MG63 (cell line): Measurements from ENCODE around the gene ZNF436. TPM values are rescaled to one million over a fixed set of nuclear protein-coding genes. Genes with fewer than 3 reads are reported as not detected.

Experiments
- DNase-seq: peaks from one replicate; pipeline ENCODE4 v3.0.0-alpha.2; 2020
- H3K27me3 ChIP-seq: fragments of 250-450 bp; sonication (Bioruptor Pico); 2 replicates; pipeline ENCODE4 v1.5.1; 2020; ENCODE audit warnings: mild to moderate bottlenecking, moderate library complexity
- H3K36me3 ChIP-seq: fragments of 250-450 bp; sonication (Bioruptor Pico); 2 replicates; pipeline ENCODE4 v1.5.1; 2020; ENCODE audit warnings: mild to moderate bottlenecking, moderate library complexity
- H3K4me3 ChIP-seq: fragments of 250-450 bp; sonication (Bioruptor Pico); 2 replicates; pipeline ENCODE4 v1.5.1; 2020; ENCODE audit warnings: mild to moderate bottlenecking, moderate library complexity
- H3K9me3 ChIP-seq: fragments of 250-450 bp; sonication (Bioruptor Pico); 2 replicates; pipeline ENCODE4 v1.5.1; 2020; ENCODE audit warnings: mild to moderate bottlenecking, moderate library complexity
- total RNA-seq: library from RNA; depleted of rRNA; stranded (reverse); fragments of >200 nt; shearing (Covaris generic); gene quantifications from 2 replicates; pipeline ENCODE4 v1.2.3, GENCODE V29; 2014; ENCODE audit warnings: low replicate concordance; rRNA removed

The ZNF436 gene
- total RNA-seq: 9.0 TPM in 2 replicates

GRCh38 chr1:23369335-23370013 is at the start of gene ZNF436:
TSS of gene ZNF436 (minus strand) at chr1:23369836. CDS start at chr1:23368005, 1,831 bp downstream.
- H3K9me3 ChIP-seq: peaks cover 24% of the 10 kb centered on the region
- peak; percentile 75 for DNase-seq
- peaks cover 29% of the 10 kb centered on the region for H3K36me3 ChIP-seq
- peak within 1 kb of the TSS; percentile 74 for H3K4me3 ChIP-seq
- H3K27me3 ChIP-seq: no peaks in the 10 kb centered on the region

GRCh38 chr1:23419180-23419579 is 49.5 kb upstream of the ZNF436 start:
- Histone ChIP-seq H3K9me3 (no peaks in the 10 kb centered on the region), H3K4me3 (no peak overlapping the region), H3K36me3 (no peaks in the 10 kb centered on the region), H3K27me3 (no peaks in the 10 kb centered on the region)
- DNase-seq: no peak

GRCh38 chr1:23417570-23417969 is 47.9 kb upstream of the ZNF436 start:
- Histone ChIP-seq H3K27me3 (no peaks in the 10 kb centered on the region), H3K36me3 (no peaks in the 10 kb centered on the region), H3K4me3 (no peak overlapping the region), H3K9me3 (no peaks in the 10 kb centered on the region)
- no peak for DNase-seq

- Histone ChIP-seq H3K4me3 (no peak overlapping the region), H3K27me3 (no peaks in the 10 kb centered on the region), H3K9me3 (no peaks in the 10 kb centered on the region), H3K36me3 (no peaks in the 10 kb centered on the region)
- no peak for DNase-seq
These were observed 47.3 kb upstream of the ZNF436 start for GRCh38 chr1:23416964-23417363.

DNA sequence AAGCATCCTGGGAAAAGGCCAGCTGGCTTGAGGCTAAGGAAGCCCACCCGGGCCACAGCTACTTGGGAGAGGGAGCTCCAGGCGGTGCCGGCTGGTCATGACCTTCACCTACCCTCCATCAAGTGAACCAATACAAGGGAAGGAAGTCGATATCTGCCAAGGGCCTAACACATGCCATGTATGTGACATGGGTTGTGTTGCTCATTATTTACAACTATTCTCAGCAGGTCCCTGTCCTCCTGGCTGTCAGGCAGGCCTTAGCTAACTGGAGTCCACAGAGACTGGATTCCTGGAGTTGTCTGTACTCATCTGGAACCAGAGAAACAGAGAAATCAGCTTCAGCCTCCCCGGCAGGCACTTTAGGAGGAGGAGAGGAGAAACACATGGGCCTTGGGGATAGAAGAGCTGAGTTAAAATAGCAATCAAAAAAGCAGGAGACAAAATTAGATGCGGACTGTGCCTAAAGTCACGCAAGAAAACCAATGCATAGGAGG is 39.2 kb upstream of the ZNF436 start:
- Histone ChIP-seq H3K9me3 (no peaks in the 10 kb centered on the region), H3K36me3 (no peaks in the 10 kb centered on the region), H3K4me3 (no peak overlapping the region), H3K27me3 (no peaks in the 10 kb centered on the region)
- no peak for DNase-seq

- H3K9me3 ChIP-seq: no peaks in the 10 kb centered on the region
- DNase-seq: peak; percentile 49
- no peak overlapping the region for H3K4me3 ChIP-seq
- no peaks in the 10 kb centered on the region for H3K36me3 ChIP-seq
- no peaks in the 10 kb centered on the region for H3K27me3 ChIP-seq
These were observed 37.5 kb upstream of the ZNF436 start for GRCh38 chr1:23407016-23407630.

DNA sequence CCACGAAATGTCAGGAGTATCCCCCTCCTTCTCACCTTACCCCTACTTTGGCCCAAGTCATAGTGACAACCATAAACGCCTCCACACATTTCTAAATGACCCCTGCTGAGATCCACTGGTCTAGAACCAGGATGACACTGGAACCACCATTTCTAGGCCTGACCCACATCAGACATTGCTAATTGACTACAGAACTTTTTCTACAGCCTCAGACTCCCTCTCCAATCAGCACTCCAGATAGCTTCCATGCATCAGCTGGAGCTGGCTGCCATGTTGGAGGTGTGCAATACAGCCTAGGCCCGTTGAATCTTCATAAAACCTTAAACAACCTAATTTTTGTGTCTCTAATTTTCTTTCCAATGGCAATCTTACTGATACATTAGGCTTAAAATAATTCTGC is 36.3 kb upstream of the ZNF436 start:
- Histone ChIP-seq H3K36me3 (no peaks in the 10 kb centered on the region), H3K4me3 (no peak overlapping the region), H3K9me3 (no peaks in the 10 kb centered on the region), H3K27me3 (no peaks in the 10 kb centered on the region)
- DNase-seq: no peak

GRCh38 chr1:23403735-23404486 is 34.3 kb upstream of the ZNF436 start:
- no peak overlapping the region for H3K4me3 ChIP-seq
- no peaks in the 10 kb centered on the region for H3K27me3 ChIP-seq
- H3K9me3 ChIP-seq: no peaks in the 10 kb centered on the region
- DNase-seq: peak; percentile 97
- H3K36me3 ChIP-seq: no peaks in the 10 kb centered on the region

DNA sequence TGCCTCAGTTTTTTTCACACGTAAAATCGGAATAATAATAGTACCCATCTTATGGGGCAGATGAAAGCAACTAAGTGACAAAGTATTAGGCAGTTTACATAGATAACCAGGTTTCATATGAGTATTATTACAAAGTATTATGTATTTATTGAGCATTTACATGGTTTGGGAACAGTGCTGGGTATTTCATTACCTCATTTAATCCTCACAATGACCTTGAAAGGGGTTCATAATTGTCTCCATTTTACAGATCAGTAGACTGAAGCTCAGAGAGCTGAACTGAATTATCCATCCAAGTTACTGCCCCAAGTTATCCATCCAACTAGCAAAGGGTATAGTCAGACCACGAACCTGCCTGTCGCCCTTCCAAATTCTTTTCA is 33.7 kb upstream of the ZNF436 start:
- no peak for DNase-seq
- Histone ChIP-seq H3K36me3 (no peaks in the 10 kb centered on the region), H3K27me3 (no peaks in the 10 kb centered on the region), H3K4me3 (no peak overlapping the region), H3K9me3 (no peaks in the 10 kb centered on the region)

DNA sequence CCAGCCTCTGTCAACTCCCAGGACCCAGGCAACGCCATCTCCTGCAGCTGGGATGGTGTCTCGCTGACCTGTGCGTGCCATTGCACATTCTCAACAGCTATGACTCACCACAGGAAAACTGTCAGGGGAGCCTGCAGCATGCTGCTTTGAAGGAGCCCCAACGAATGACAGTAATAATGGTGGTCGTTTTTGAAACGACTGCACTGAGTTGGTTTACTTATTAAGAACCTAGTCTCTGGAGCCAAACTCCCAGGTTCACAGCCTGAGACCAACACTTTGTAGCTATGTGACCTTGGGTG is 33.4 kb upstream of the ZNF436 start:
- Histone ChIP-seq H3K36me3 (no peaks in the 10 kb centered on the region), H3K27me3 (no peaks in the 10 kb centered on the region), H3K9me3 (no peaks in the 10 kb centered on the region), H3K4me3 (no peak overlapping the region)
- peak; percentile 28 for DNase-seq

DNA sequence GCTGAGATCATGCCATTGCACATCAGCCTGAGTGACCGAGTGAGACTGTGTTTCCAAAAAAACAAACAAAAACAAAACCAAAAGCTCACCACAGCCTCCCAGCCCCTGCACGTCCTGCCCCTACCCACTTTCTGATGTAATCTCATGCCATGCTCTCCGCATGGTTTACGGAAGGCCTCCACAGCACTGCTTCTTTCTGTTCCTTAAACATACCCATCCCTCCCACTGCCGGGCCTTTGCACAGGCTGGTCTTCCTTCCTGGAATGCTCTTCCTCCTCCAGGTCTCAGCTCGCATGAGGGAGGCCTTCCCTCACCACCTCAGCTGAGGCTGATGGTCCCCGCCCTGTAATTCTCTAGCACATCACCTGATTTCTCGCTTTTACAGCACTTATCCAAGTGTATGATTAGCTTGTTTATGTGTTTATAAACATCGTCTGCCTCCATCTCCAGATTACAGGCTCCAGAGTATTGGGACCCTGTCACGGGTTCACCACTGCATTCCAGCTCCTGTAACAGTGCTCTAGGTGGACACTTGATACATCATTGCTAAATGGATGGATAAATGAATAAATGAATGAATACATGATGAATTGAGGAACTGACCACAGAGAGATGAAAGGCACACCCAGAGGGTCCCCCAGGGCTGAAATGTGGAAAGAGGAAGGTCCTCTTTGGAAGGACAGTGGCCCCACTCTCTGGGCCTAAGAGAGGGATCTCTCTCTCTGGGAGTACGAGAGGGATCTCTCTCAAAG is 32.8 kb upstream of the ZNF436 start:
- Histone ChIP-seq H3K4me3 (no peak overlapping the region), H3K9me3 (no peaks in the 10 kb centered on the region), H3K36me3 (no peaks in the 10 kb centered on the region), H3K27me3 (no peaks in the 10 kb centered on the region)
- DNase-seq: no peak

DNA sequence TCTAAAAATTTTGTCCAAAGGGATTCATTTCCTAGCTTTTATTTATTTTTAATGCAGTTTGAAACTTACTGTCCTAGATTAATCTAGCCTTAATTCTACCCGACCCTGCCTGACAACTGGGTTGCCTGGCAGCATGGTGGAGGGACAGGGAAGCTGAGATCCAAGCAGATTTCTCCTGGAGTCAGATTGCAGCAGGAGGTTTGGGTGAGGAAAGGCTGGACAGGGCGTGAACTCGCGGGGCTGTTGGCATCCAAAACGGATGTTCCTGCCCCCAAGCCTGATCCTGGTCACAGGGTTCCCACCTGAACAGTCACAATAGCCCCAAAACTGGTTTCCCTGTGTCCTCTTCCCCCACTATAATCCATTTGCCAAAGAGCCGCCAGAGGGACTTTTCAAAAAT is 31.7 kb upstream of the ZNF436 start:
- Histone ChIP-seq H3K4me3 (no peak overlapping the region), H3K36me3 (no peaks in the 10 kb centered on the region), H3K27me3 (no peaks in the 10 kb centered on the region), H3K9me3 (no peaks in the 10 kb centered on the region)
- no peak for DNase-seq

DNA sequence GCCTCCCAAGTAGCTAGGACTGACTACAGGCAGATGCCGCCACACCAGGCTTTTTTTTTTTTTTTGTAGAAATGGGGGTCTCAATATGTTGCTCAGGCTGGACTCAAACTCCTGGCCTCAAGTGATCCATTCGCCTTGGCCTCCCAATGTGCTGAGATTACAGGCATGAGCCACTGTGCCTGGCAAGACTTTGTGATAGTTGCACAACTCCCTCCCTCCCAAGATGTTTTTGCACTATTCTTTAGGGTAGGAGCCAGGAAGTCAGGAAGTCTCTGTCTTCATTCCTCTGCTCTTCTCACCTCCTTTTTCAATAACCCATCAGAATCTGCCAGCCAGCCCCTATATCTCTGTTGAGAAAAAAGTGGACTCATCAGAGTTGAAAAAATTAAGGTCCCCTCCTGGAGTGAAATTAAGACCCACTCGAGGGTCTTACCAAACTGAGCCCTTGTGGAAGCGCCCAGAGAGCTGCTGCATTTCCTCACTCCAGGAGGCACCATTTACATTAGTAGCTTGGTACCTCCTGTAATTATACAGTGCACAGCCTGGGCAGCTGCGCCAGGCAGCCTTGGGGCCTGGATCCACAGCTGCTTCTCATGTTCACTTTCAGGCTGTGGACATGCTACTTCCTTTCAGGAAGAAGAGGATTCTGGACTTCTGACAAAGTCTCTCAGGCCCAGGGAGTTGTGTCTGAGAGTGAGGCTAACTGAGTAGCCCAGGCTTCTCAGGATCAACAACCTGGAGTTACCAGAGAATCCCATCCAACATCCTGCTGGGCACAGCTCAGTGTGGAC is 30.9 kb upstream of the ZNF436 start:
- Histone ChIP-seq H3K9me3 (no peaks in the 10 kb centered on the region), H3K27me3 (no peaks in the 10 kb centered on the region), H3K4me3 (no peak overlapping the region), H3K36me3 (no peaks in the 10 kb centered on the region)
- peak; percentile 27 for DNase-seq

DNA sequence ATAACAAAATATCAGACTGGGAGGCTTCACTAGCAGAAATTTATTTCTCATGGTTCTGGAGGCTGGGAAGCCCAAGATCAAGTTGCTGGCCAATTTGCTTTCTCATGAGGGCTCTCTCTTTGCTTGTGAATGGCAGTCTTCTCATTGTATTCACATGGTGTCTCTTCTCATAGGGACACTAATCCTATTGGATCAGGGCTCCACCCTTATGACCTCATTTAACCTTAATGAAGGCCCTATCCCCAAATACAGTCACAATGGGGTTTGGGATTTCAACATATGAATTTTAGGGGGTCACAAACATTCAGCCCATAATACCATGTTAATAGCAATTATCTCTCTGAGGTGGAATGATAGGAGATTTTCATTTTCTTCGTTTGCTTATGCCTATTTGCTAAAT is 29.6 kb upstream of the ZNF436 start:
- Histone ChIP-seq H3K4me3 (no peak overlapping the region), H3K9me3 (no peaks in the 10 kb centered on the region), H3K27me3 (no peaks in the 10 kb centered on the region), H3K36me3 (no peaks in the 10 kb centered on the region)
- DNase-seq: no peak

DNA sequence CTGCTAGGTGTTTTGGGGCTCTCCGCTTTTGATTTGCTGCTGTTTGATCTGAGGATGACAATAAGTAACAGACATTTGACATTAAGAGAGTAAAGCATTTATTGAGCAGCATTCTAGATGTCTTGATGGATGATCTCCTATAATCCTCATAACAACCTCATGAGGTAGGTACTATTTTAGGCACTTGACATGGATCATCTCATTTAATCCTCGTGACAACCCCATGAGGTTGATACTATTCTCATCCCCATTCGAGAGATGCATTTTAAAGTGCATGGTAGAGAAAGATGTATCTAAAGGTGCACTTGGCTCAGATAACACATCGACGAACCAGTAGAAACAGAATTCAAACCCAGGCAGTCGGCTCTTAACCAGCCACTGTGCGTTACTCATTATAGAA is 28.3 kb upstream of the ZNF436 start:
- H3K4me3 ChIP-seq: no peak overlapping the region
- H3K36me3 ChIP-seq: no peaks in the 10 kb centered on the region
- no peak for DNase-seq
- no peaks in the 10 kb centered on the region for H3K9me3 ChIP-seq
- H3K27me3 ChIP-seq: no peaks in the 10 kb centered on the region

GRCh38 chr1:23396380-23396779 is 26.7 kb upstream of the ZNF436 start:
- H3K36me3 ChIP-seq: no peaks in the 10 kb centered on the region
- no peak overlapping the region for H3K4me3 ChIP-seq
- no peaks in the 10 kb centered on the region for H3K27me3 ChIP-seq
- no peaks in the 10 kb centered on the region for H3K9me3 ChIP-seq
- no peak for DNase-seq
